Measurements from ENCODE around the gene PNLIPRP2. TPM values are rescaled to one million over a fixed set of nuclear protein-coding genes. Genes with fewer than 3 reads are reported as not detected.

PNLIPRP2 gene
- total RNA-seq, 2 donors from 2014 or later: not detected

GRCh38 chr10:116690356-116691322 lies 69.9 kb downstream of the PNLIPRP2 start:
- Histone ChIP-seq H3K27me3 (replicated peaks; ENCODE audit: insufficient read depth) (no peaks in the 10 kb centered on the region), H3K4me1 (replicated peaks) (no peaks in the 10 kb centered on the region), H3K27ac (no peak overlapping the region), H3K9me3 (no peaks in the 10 kb centered on the region), H3K36me3 (no peaks in the 10 kb centered on the region), H3K4me3 (no peak overlapping the region)
- 50% methylated on average over 17 of the region's 17 CpGs for WGBS
- TF ChIP-seq CTCF (IDR thresholded peaks at IDR 0.05) (peak in 2 of 4 experiments; percentile 16 to 23), POLR2A (IDR thresholded peaks at IDR 0.05) (no peak), POLR2AphosphoS5 (IDR thresholded peaks at IDR 0.05) (no peak)
- DNase-seq (ENCODE audit: low spot score): no peak
- intact Hi-C loops (cut with DNase I): loop anchor here (5.0 kb wide), 1 partner anchor 52 kb away; the partner anchor contains the start of gene HSPA12A

- intact Hi-C loops (cut with DNase I): loop anchor here (5.0 kb wide), 1 partner anchor 51 kb away; the partner anchor contains the start of gene HSPA12A
- WGBS: 58% methylated on average over 6 of the region's 6 CpGs
These were observed 70.9 kb downstream of the PNLIPRP2 start for GRCh38 chr10:116691635-116692034.

DNA sequence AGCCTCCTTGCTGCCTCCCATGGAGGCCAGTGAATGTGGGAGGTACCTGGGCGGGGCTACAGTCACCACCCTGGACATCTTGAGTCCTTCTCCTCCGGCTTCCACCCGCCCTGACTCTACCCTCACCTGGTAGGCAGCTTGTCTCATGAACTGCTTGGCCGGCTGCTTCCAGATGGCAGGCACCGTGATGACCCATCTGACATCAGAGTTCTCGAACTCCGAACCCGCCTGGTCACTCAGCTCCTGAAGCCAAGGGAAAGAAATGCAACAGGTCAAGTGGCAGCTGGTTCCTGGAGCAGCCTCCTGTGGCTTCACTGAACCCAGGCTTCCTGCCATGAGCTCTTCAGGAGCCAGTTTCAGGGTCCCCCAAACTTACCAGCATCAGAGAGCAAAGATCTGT lies 71.5 kb downstream of the PNLIPRP2 start:
- intact Hi-C loops (cut with DNase I): loop anchor here (5.0 kb wide), 1 partner anchor 50 kb away; the partner anchor contains the start of gene HSPA12A
- TF ChIP-seq POLR2A (IDR thresholded peaks at IDR 0.05) (no peak), POLR2AphosphoS5 (IDR thresholded peaks at IDR 0.05) (no peak), CTCF (IDR thresholded peaks at IDR 0.05) (no peak)
- 93% methylated on average over 8 of the region's 8 CpGs for WGBS
- Histone ChIP-seq H3K27ac (no peak overlapping the region), H3K4me1 (replicated peaks) (no peaks in the 10 kb centered on the region), H3K36me3 (no peaks in the 10 kb centered on the region), H3K27me3 (replicated peaks; ENCODE audit: insufficient read depth) (no peaks in the 10 kb centered on the region), H3K4me3 (no peak overlapping the region), H3K9me3 (no peaks in the 10 kb centered on the region)
- DNase-seq (ENCODE audit: low spot score): no peak

More at GRCh38 chr10:116691635-116692034, 70.9 kb downstream of the PNLIPRP2 start:
- H3K27ac ChIP-seq: no peak overlapping the region
- H3K36me3 ChIP-seq: no peaks in the 10 kb centered on the region
- H3K9me3 ChIP-seq: no peaks in the 10 kb centered on the region
- H3K27me3 ChIP-seq (replicated peaks; ENCODE audit: insufficient read depth): no peaks in the 10 kb centered on the region
- H3K4me1 ChIP-seq (replicated peaks): no peaks in the 10 kb centered on the region
- TF ChIP-seq POLR2AphosphoS5 (IDR thresholded peaks at IDR 0.05) (no peak), CTCF (IDR thresholded peaks at IDR 0.05) (no peak), POLR2A (IDR thresholded peaks at IDR 0.05) (no peak)
- no peak for DNase-seq (ENCODE audit: low spot score)
- H3K4me3 ChIP-seq: no peak overlapping the region

GRCh38 chr10:116694243-116694926 lies 73.6 kb downstream of the PNLIPRP2 start:
- WGBS: 59% methylated on average over 14 of the region's 14 CpGs
- Histone ChIP-seq H3K4me3 (no peak overlapping the region), H3K27ac (no peak overlapping the region), H3K4me1 (replicated peaks) (no peaks in the 10 kb centered on the region), H3K36me3 (no peaks in the 10 kb centered on the region), H3K27me3 (replicated peaks; ENCODE audit: insufficient read depth) (no peaks in the 10 kb centered on the region), H3K9me3 (no peaks in the 10 kb centered on the region)
- TF ChIP-seq POLR2AphosphoS5 (IDR thresholded peaks at IDR 0.05) (no peak), POLR2A (IDR thresholded peaks at IDR 0.05) (no peak), CTCF (IDR thresholded peaks at IDR 0.05) (no peak)
- DNase-seq (ENCODE audit: low spot score): no peak
- intact Hi-C loops (cut with DNase I): loop anchor here (5.0 kb wide), 1 partner anchor 48 kb away; the partner anchor contains the start of gene HSPA12A

Other genes starting within 250 kb of the PNLIPRP2 start
- under 1 TPM in 1 of 2 donors, not detected in 1; 0.14 TPM for gene PNLIPRP3, start 193.1 kb upstream of the PNLIPRP2 start, total RNA-seq
- not detected for gene PNLIP, start 75.0 kb upstream of the PNLIPRP2 start, total RNA-seq
- gene PNLIPRP1, start 30.0 kb upstream of the PNLIPRP2 start, total RNA-seq: not detected
- gene HSPA12A, start 121.6 kb downstream of the PNLIPRP2 start, total RNA-seq: 10 to 100 TPM in 1 of 2 donors, 1 to 10 TPM in 1; 5.7 to 19.4 TPM
- under 1 TPM; 0.27 to 0.91 TPM for gene ENO4, start 228.5 kb downstream of the PNLIPRP2 start, total RNA-seq

Data from prostate gland (tissue), 2 donors.